Astrocyte of the cerebellum (primary cell): Measurements from ENCODE around the gene SIAH1.

Experiments used
- DNase-seq: peaks from one replicate; pipeline ENCODE4 v3.0.0-alpha.2; 2011; ENCODE audit warnings: low read depth
- H3K4me3 ChIP-seq: 2 replicates; pipeline ENCODE4 v1.5.1; 2011; ENCODE audit warnings: mild to moderate bottlenecking, low read depth, low read length, moderate library complexity
- CTCF ChIP-seq: IDR thresholded peaks from 2 replicates; pipeline ENCODE4 v1.5.1; 2012; ENCODE audit warnings: low read length, low read depth, moderate library complexity, mild to moderate bottlenecking; ENCODE audit errors: missing control alignments
- in situ Hi-C: cut with HindIII; loops from 2 replicates; pipeline ENCODE4 v1.10.0; 2017; ENCODE audit warnings: low sequenced_read_pairs

The SIAH1 gene

DNA sequence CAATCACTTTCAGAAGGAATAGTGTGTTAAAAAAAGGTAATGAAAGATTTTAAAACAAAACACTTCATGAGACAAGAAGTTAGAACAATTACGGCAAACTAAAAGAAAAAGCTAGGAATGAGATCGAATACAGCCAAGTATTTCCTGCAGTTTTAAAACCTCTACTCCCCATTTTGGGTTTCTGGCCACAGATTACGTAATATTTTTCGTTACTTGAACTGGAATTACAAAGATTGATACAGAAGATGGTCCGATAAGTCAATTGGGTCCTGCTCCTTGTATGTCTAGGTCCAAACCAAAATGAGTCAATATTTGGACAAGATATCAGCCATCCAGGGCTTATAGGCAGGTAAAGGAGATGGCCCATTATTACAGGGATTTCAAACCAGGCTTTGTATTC lies 52.2 kb downstream of the SIAH1 start:
- no peak for TF ChIP-seq CTCF
- H3K4me3 ChIP-seq: no peak overlapping the region
- DNase-seq: no peak
- in situ Hi-C loops: no loop called here

GRCh38 chr16:48330841-48331192 lies 54.4 kb downstream of the SIAH1 start:
- TF ChIP-seq CTCF: no peak
- no peak overlapping the region for H3K4me3 ChIP-seq
- DNase-seq: no peak
- in situ Hi-C loops: no loop called here

GRCh38 chr16:48330189-48330840 lies 54.9 kb downstream of the SIAH1 start:
- no peak for TF ChIP-seq CTCF
- DNase-seq: no peak
- H3K4me3 ChIP-seq: no peak overlapping the region
- in situ Hi-C loops: no loop called here

DNA sequence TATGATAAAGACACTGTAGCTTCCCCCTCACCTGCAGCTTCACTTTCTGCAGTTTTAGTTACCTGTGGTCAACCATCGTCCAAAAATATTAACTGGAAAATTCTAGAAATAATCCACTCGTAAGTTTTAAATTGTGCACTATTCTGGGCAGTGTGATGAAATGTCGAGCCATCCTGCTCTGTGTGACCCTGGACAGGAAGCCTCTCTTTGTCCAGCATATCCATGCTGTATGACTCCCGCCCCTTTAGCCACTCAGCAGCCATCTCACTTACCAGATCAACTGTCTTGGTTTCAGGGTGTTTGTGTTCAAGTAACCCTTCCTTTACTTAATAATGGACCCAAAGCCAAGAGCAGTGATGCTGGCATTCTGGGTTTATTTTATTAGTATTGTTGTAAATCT lies 56.1 kb downstream of the SIAH1 start:
- in situ Hi-C loops: no loop called here
- no peak for DNase-seq
- no peak overlapping the region for H3K4me3 ChIP-seq
- TF ChIP-seq CTCF: no peak

GRCh38 chr16:48326915-48327314 lies 58.3 kb downstream of the SIAH1 start:
- no peak overlapping the region for H3K4me3 ChIP-seq
- peak; percentile 9 for DNase-seq
- no peak for TF ChIP-seq CTCF
- in situ Hi-C loops: no loop called here

DNA sequence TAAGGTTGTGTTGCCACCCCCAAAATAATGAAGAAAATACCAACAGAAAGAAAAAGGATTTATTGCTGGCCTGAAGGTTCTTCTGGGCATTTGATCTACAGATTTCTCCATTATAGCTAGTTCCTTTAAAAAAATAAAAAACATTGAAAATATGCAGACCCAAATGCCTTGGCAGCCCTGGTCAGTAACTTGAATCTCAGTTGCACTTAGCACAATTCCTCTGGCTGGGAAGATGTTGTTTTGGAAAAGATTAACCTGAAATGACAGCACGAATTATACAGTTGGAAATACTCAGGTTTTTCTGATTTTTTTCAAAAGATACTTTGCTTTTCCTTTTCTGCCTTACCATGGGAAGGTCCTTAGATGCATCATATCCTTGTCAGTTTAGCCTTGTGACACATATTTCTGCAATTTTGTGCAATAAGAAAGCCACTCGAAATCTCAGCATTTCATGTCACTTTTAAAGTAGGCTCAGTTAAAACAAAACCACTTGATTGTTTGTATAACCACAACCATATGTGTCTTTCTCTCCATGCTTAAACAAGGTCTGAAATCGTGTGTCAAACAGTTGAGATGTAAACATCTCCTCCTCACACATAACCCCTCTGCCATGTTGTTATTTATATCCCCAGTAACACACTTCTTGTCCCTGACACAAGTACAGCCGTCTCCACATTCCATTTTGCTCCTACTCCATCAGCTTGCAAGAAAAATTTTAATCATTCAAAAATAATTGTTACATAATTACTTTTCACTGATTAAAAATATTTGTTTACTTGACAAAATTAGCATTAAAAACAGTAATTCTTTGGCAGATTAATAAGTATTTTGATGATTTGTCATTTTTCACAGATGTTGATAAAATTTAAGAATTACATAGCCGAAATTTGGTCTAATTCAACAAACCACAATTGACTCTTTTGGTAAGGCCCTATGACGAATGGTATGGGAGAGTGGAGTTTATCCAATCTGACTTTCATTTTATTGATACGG lies 61.1 kb downstream of the SIAH1 start:
- DNase-seq: no peak
- TF ChIP-seq CTCF: no peak
- no peak overlapping the region for H3K4me3 ChIP-seq
- in situ Hi-C loops: no loop called here
